ENCODE data around the gene IL13.

GRCh38 chr5:132671000-132671399, 13.0 kb downstream of the IL13 start:
- TF ChIP-seq EZH2phosphoT487 (IDR thresholded peaks at IDR 0.05; ENCODE audit: insufficient read depth, low read depth) (no peak), EZH2 (IDR thresholded peaks at IDR 0.05; ENCODE audit: insufficient read depth, poor library complexity, severe bottlenecking) (no peak)
